GM12892 (cell line): Measurements from ENCODE around the gene HRAS.

ENCODE experiments used
- POLR2A ChIP-seq: IDR thresholded peaks from 2 replicates; pipeline ENCODE4 v1.6.1; 2011; ENCODE audit warnings: low read depth, low read length, control low read depth
- POLR2AphosphoS5 ChIP-seq: IDR thresholded peaks from 2 replicates; pipeline ENCODE4 v1.6.1; 2011; ENCODE audit warnings: low read depth, low read length, control low read depth

DNA sequence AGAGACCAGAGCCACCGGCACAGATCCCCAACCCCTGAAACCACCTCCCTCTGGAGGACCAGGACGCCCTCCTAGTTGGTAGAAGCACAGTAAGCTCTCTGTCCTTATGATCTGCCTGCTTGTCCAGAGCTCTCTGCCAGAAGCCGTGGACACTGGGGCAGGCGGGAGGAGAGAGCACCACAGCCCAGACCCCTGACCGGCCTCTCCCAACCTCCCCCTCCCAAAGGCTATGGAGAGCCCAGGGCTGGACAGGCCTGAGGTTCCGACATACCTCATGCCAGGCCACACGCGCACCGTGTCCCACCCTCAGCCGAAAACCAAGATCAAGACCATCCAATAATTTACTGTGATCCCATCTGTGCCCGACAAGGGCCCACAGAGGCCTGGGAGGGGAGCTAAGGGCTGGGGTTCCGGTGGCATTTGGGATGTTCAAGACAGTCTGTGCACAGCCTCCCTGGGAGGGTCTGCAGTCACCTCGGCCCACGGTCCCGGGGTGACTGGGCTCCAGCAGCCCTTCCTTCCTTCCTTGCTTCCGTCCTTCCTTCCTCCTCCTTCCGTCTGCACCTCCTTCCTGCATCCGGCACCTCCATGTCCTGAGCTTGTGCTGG is 3.4 kb downstream of the HRAS start:
- no peak for TF ChIP-seq POLR2A
- no peak for TF ChIP-seq POLR2AphosphoS5
